ENCODE data around the gene SPATA31E1. TPM values are rescaled to one million over a fixed set of nuclear protein-coding genes. Genes with fewer than 3 reads are reported as not detected.

Gene SPATA31E1
- total and polyA plus RNA-seq, 10 of the 15 experiments (the other 5 are each of a cell fraction or from before 2014, with no cell fraction given): not detected

- 28% methylated on average over 3 of the region's 3 CpGs for WGBS (ENCODE audit: insufficient coverage, insufficient replicate concordance, low lambda C conversion rate, missing lambda C conversion rate)
- no peak for DNase-seq (ENCODE audit: low read depth, low spot score)
- intact Hi-C loops (cut with micrococcal nuclease; ENCODE audit: unreplicated experiment) (no loop called here), in situ Hi-C loops (cut with MboI) (no loop called here)
- no peak for FAIRE-seq
- Histone ChIP-seq H3K27me3 (replicated peaks in 1 of 2; ENCODE audit: control insufficient read depth in 2 of 2, insufficient read depth in 2 of 2, low read length in 1 of 2) (no peaks in the 10 kb centered on the region), H3K79me2 (ENCODE audit: control insufficient read depth, insufficient read depth, low read length) (no peaks in the 10 kb centered on the region), H3K36me3 (ENCODE audit: control insufficient read depth in 2 of 2, insufficient read depth in 2 of 2, low read length in 1 of 2) (no peaks in the 10 kb centered on the region), H3K27ac (ENCODE audit: control insufficient read depth, insufficient read depth) (no peak overlapping the region), H2AFZ (ENCODE audit: control insufficient read depth, low read depth, low read length) (no peak overlapping the region), H3K9ac (ENCODE audit: control insufficient read depth, insufficient read depth, low read length) (no peak overlapping the region), H3K4me2 (ENCODE audit: control insufficient read depth, insufficient read depth) (no peak overlapping the region), H3K4me3 (no peak overlapping the region), H4K20me1 (ENCODE audit: control insufficient read depth, insufficient read depth) (no peaks in the 10 kb centered on the region), H3K9me3 (replicated peaks; ENCODE audit: control insufficient read depth, insufficient read depth, low read length) (no peaks in the 10 kb centered on the region), H3K4me1 (ENCODE audit: control insufficient read depth, insufficient read depth, low read length) (no peaks in the 10 kb centered on the region)
- TF ChIP-seq USF1 (IDR thresholded peaks at IDR 0.05; ENCODE audit: borderline replicate concordance, extremely low read length, insufficient read depth, low read depth, low read length) (no peak), DPF2 (IDR thresholded peaks at IDR 0.05) (no peak), ZNF384 (IDR thresholded peaks at IDR 0.05; ENCODE audit: borderline replicate concordance, low read depth, low read length) (no peak), ZSCAN29 (IDR thresholded peaks at IDR 0.05) (no peak), TARDBP (IDR thresholded peaks at IDR 0.05; ENCODE audit: borderline replicate concordance) (no peak), EED (IDR thresholded peaks at IDR 0.05; ENCODE audit: low read depth) (no peak), CBX5 (IDR thresholded peaks at IDR 0.05; ENCODE audit: low read depth) (no peak), KAT2A (conservative IDR thresholded peaks at IDR 0.05; ENCODE audit: control insufficient read depth, low read depth, low read length) (no peak), SKIL (IDR thresholded peaks at IDR 0.05; ENCODE audit: low read depth, poor library complexity, severe bottlenecking) (no peak), EGR1 (IDR thresholded peaks at IDR 0.05; ENCODE audit: borderline replicate concordance in 1 of 2, low read depth in 2 of 2, low read length in 2 of 2) (no peak), SREBF1 (IDR thresholded peaks at IDR 0.05; ENCODE audit: low read length) (no peak), MXI1 (IDR thresholded peaks at IDR 0.05; ENCODE audit: low read depth, low read length) (no peak), POLR2AphosphoS2 (IDR thresholded peaks at IDR 0.05; ENCODE audit: low read depth, low read length) (no peak), MTA2 (IDR thresholded peaks at IDR 0.05; ENCODE audit: low read depth) (no peak), KLF5 (IDR thresholded peaks at IDR 0.05; ENCODE audit: partially characterized antibody) (no peak)
- ATAC-seq: no peak
- ChIA-PET RAD21 (ENCODE audit: unreplicated experiment) (no interaction called here), SMC1A (ENCODE audit: uncharacterized antibody, unreplicated experiment) (no interaction called here), POLR2A (no interaction called here), CTCF (no interaction called here)
- no TSS peak for BruUV-seq (replicated peaks)
Observed at GRCh38 chr9:87855061-87855460, 27.6 kb upstream of the SPATA31E1 start.

All from GM12878 (cell line).